Parathyroid adenoma (tissue), 2 donors: ENCODE data around the gene MGST2.
A peak's percentile ranks its signal among the peaks of the same experiment; 100 is the strongest.

Experiments used
- H2AFZ ChIP-seq: fragments of 300-600 bp; sonication (generic); one replicate; pipeline ENCODE4 v1.7.0; 2017; ENCODE audit warnings: antibody characterized with exemption, mild to moderate bottlenecking
- H3K27ac ChIP-seq: fragments of 300-600 bp; sonication (generic); one replicate; pipeline ENCODE4 v1.7.0; 2017
- H3K27me3 ChIP-seq: fragments of 300-600 bp; sonication (generic); one replicate; pipeline ENCODE4 v1.7.0; 2017; ENCODE audit warnings: low read length; ENCODE audit not compliant: control insufficient read depth, insufficient read depth
- H3K36me3 ChIP-seq: fragments of 300-600 bp; sonication (generic); one replicate; pipeline ENCODE4 v1.7.0; 2017; ENCODE audit warnings: low read length; ENCODE audit not compliant: control insufficient read depth, insufficient read depth
- H3K4me1 ChIP-seq: fragments of 300-600 bp; sonication (generic); one replicate; pipeline ENCODE4 v1.7.0; 2017; ENCODE audit warnings: control low read depth
- H3K4me2 ChIP-seq: fragments of 300-600 bp; sonication (generic); one replicate; pipeline ENCODE4 v1.7.0; 2017; ENCODE audit warnings: low read length
- H3K4me3 ChIP-seq: fragments of 300-600 bp; sonication (generic); one replicate; pipeline ENCODE4 v1.7.0; 2017; ENCODE audit warnings: low read depth, low read length
- H3K79me2 ChIP-seq: fragments of 300-600 bp; sonication (generic); one replicate; pipeline ENCODE4 v1.7.0; 2017; ENCODE audit warnings: control low read depth
- H3K9ac ChIP-seq: fragments of 300-600 bp; sonication (generic); one replicate; pipeline ENCODE4 v1.7.0; 2017; ENCODE audit warnings: mild to moderate bottlenecking
- H3K9me3 ChIP-seq: fragments of 300-600 bp; sonication (generic); one replicate; pipeline ENCODE4 v1.7.0; 2017; ENCODE audit warnings: low read length; ENCODE audit not compliant: control insufficient read depth
- TF ChIP-seq, protein P1 (sequence below): fragments of 300-600 bp; sonication (generic); IDR thresholded peaks from one replicate; pipeline ENCODE4 v1.7.0; 2017; ENCODE audit warnings: antibody characterized with exemption, mild to moderate bottlenecking
- donor health status: primary hyperparathyroidism.

Gene MGST2

DNA sequence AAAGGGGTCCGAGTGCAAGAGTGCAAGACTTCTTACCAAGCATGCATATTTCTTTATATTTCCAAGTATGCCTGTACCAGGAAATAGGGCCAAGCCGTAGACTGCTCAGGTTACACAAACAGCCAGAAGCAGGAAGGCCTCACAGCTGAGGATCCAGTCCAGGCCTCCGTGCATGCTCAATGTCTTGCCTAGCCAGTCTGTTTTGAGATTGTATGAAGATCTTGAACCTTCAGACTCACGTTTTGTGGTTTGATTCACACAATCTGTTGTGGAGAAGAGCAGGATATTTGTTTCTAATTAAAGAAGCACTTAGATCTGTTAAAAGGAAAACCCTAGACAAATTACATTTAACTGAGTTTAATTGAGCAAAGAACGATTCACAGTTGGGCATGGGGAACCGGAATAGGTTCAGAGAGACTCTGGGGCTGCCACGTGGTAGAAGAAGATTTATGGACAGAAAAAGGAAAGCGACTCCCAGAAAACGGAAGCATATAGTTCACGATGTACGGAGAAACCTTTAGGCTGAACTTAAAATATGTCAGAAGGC, 1.2 kb downstream of the MGST2 start:
- no peaks in the 10 kb centered on the region for H3K27me3 ChIP-seq
- peak overlapping the region; percentile 84 for H2AFZ ChIP-seq
- H3K9ac ChIP-seq, result no peak overlapping the region
- H3K79me2 ChIP-seq, result peaks cover 2% of the 10 kb centered on the region
- peaks cover 3% of the 10 kb centered on the region for H3K4me1 ChIP-seq
- peak overlapping the region; percentile 97 for H3K27ac ChIP-seq
- H3K9me3 ChIP-seq, result no peaks in the 10 kb centered on the region
- H3K36me3 ChIP-seq, result no peaks in the 10 kb centered on the region
- H3K4me3 ChIP-seq, result peak overlapping the region; percentile 68
- peak overlapping the region; percentile 83 for H3K4me2 ChIP-seq
- TF ChIP-seq, protein P1, sequence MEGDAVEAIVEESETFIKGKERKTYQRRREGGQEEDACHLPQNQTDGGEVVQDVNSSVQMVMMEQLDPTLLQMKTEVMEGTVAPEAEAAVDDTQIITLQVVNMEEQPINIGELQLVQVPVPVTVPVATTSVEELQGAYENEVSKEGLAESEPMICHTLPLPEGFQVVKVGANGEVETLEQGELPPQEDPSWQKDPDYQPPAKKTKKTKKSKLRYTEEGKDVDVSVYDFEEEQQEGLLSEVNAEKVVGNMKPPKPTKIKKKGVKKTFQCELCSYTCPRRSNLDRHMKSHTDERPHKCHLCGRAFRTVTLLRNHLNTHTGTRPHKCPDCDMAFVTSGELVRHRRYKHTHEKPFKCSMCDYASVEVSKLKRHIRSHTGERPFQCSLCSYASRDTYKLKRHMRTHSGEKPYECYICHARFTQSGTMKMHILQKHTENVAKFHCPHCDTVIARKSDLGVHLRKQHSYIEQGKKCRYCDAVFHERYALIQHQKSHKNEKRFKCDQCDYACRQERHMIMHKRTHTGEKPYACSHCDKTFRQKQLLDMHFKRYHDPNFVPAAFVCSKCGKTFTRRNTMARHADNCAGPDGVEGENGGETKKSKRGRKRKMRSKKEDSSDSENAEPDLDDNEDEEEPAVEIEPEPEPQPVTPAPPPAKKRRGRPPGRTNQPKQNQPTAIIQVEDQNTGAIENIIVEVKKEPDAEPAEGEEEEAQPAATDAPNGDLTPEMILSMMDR, result no peak

DNA sequence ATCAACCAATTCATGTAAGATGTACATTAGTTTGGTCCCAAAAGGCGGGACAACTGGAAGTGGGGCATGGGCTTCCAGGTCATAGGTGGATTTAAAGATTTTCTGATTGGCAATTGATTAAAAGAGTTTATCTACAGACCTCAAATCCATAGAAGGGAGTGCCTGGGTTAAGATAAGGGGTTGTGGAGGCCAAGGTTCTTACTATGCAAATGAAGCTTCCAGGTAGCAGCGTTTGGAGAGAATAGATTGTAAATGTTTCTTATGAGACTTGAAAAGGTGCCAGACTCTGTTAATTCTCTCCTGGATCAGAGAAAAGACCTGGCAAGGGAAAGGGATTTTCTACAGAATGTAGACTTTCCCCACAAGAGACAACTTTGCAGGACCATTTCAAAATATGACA, 2.4 kb downstream of the MGST2 start:
- no peak overlapping the region for H3K4me3 ChIP-seq

DNA sequence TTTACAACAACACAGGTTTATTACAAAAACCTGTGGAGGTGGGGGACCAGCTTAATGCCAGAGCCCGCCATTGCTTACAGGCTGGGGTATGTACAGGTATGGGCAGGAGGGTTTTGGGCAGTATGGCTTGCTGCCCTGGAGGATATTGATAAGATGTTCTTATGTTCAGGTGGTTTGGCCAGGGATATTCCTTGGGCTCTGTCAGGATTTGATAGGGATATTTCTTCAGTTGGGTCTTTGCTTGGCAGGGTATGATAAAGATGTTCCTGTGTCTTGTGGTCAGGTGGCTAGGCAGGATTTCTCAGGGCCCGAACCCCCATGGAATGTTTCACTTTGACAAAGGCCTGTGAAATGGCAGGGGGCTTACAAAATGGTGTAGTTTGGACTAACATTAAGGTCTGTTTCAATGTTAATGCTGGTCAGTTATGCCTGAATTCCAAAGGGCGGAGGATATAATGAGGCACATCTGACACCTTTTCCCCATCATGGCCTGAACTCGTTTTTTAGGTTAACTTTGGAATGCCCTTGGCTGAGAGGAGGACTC, 3.1 kb downstream of the MGST2 start:
- H3K9ac ChIP-seq, result no peak overlapping the region
- H3K79me2 ChIP-seq, result peaks cover 6% of the 10 kb centered on the region
- no peak overlapping the region for H3K4me3 ChIP-seq
- H3K4me1 ChIP-seq, result peaks cover 3% of the 10 kb centered on the region
- no peaks in the 10 kb centered on the region for H3K9me3 ChIP-seq
- TF ChIP-seq, protein P1, result no peak
- H3K36me3 ChIP-seq, result no peaks in the 10 kb centered on the region
- H3K27ac ChIP-seq, result no peak overlapping the region
- H3K27me3 ChIP-seq, result no peaks in the 10 kb centered on the region
- H3K4me2 ChIP-seq, result no peak overlapping the region
- H2AFZ ChIP-seq, result no peak overlapping the region

More for the DNA sequence above, 2.4 kb downstream of the MGST2 start:
- Histone ChIP-seq H3K27ac (no peak overlapping the region), H3K4me1 (peaks cover 3% of the 10 kb centered on the region), H3K4me2 (no peak overlapping the region), H3K79me2 (peaks cover 6% of the 10 kb centered on the region), H3K36me3 (no peaks in the 10 kb centered on the region), H3K9me3 (no peaks in the 10 kb centered on the region), H2AFZ (no peak overlapping the region), H3K27me3 (no peaks in the 10 kb centered on the region), H3K9ac (no peak overlapping the region)
- TF ChIP-seq, protein P1, result no peak

DNA sequence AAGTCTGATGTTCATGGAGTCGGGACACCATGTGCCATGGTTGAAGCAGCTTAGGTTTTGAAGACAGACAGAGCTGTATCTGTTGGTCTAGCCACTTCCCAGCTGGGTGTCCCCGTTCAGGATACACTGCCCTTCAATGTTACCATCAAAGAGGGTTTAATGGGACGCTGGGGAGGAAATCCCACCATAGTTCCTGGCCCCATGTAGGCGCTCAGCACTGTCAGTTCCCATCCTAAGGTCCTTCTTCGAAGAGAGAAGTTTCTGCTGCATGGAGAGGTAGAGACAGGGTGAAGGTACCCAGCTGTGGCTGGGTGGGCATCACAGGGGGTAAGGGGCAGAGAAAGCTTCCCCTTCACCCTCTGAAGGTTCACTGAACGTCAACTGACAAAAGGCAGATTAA, 3.7 kb downstream of the MGST2 start:
- TF ChIP-seq, protein P1, result no peak
- no peak overlapping the region for H3K4me3 ChIP-seq
- no peaks in the 10 kb centered on the region for H3K9me3 ChIP-seq
- no peaks in the 10 kb centered on the region for H3K27me3 ChIP-seq
- H3K4me2 ChIP-seq, result no peak overlapping the region
- no peaks in the 10 kb centered on the region for H3K36me3 ChIP-seq
- no peak overlapping the region for H2AFZ ChIP-seq
- H3K27ac ChIP-seq, result no peak overlapping the region
- no peak overlapping the region for H3K9ac ChIP-seq
- H3K79me2 ChIP-seq, result peaks cover 6% of the 10 kb centered on the region
- H3K4me1 ChIP-seq, result peaks cover 3% of the 10 kb centered on the region

DNA sequence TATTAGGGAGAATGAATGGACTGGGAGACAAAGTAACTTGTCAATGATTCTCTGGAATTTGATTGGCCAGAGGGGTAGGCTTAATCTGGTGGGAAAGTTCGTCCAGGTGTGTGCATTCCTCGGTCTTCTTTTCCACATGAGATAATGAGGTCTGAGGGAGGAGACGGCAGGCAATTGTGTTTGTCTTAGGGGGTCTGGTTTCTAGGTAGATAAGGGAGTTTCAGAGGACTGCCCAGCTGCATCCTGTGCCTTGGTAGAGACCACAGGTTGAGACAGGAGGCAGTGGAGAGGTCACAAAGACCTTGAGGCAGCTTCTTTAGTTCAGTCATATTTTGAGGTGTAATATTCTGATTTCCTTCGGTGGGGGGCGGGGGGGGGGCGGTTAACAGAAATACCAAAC, 4.3 kb downstream of the MGST2 start:
- H3K79me2 ChIP-seq, result peaks cover 6% of the 10 kb centered on the region
- no peak overlapping the region for H3K4me2 ChIP-seq
- H3K4me3 ChIP-seq, result no peak overlapping the region
- H3K27ac ChIP-seq, result no peak overlapping the region
- H3K9me3 ChIP-seq, result no peaks in the 10 kb centered on the region
- TF ChIP-seq, protein P1, result no peak
- peaks cover 3% of the 10 kb centered on the region for H3K4me1 ChIP-seq
- H2AFZ ChIP-seq, result no peak overlapping the region
- H3K36me3 ChIP-seq, result no peaks in the 10 kb centered on the region
- H3K9ac ChIP-seq, result no peak overlapping the region
- H3K27me3 ChIP-seq, result no peaks in the 10 kb centered on the region
